Liver (tissue), 9 donors: ENCODE measurements around the gene MTHFSD. TPM values are rescaled to one million over a fixed set of nuclear protein-coding genes. Genes with fewer than 3 reads are reported as not detected.

Experiments used
- DNase-seq: peaks from one replicate; pipeline ENCODE4 v3.0.0-alpha.2; 2017; ENCODE audit warnings: low spot score
- H3K27ac ChIP-seq, 2 donors: one replicate each; pipeline ENCODE4 v1.7.0; 2013; ENCODE audit warnings: inconsistent platforms in 2 of 2, low read length in 2 of 2, control low read depth in 1 of 2, low read depth in 1 of 2, mild to moderate bottlenecking in 1 of 2
- H3K27me3 ChIP-seq, 4 donors: one replicate each; pipeline versions ENCODE4 v1.6.1 to v1.7.0; 2013; ENCODE audit warnings: low read length in 3 of 4, inconsistent platforms in 1 of 4, mild to moderate bottlenecking in 1 of 4, moderate library complexity in 1 of 4; ENCODE audit not compliant: control insufficient read depth in 4 of 4, insufficient read depth in 4 of 4
- H3K36me3 ChIP-seq, 4 donors: one replicate each; pipeline versions ENCODE4 v1.6.1 to v1.7.0; 2013; ENCODE audit warnings: low read length in 3 of 4, mild to moderate bottlenecking in 3 of 4, low read depth in 1 of 4, moderate library complexity in 1 of 4; ENCODE audit not compliant: control insufficient read depth in 4 of 4, insufficient read depth in 3 of 4
- H3K4me1 ChIP-seq, 4 donors: one replicate each; pipeline versions ENCODE4 v1.6.1 to v1.7.0; 2013; ENCODE audit warnings: low read length in 3 of 4, mild to moderate bottlenecking in 3 of 4, moderate library complexity in 1 of 4; ENCODE audit not compliant: control insufficient read depth in 4 of 4, insufficient read depth in 4 of 4
- H3K4me3 ChIP-seq, 3 donors: one replicate each; pipeline versions ENCODE4 v1.6.1 to v1.7.0; 2013; ENCODE audit warnings: low read length in 3 of 3, control low read depth in 1 of 3, low read depth in 1 of 3, mild to moderate bottlenecking in 1 of 3
- H3K9ac ChIP-seq, 2 donors: one replicate each; pipeline ENCODE4 v1.7.0; 2013; ENCODE audit warnings: low read length in 2 of 2, mild to moderate bottlenecking in 2 of 2, moderate library complexity in 2 of 2, control low read depth in 1 of 2, low read depth in 1 of 2
- H3K9me3 ChIP-seq, 4 donors: one replicate each; pipeline versions ENCODE4 v1.6.1 to v1.7.0; 2013; ENCODE audit warnings: low read length in 3 of 4; ENCODE audit not compliant: control insufficient read depth in 4 of 4
- ATF3 ChIP-seq: IDR thresholded peaks from 2 replicates; pipeline ENCODE4 v1.6.1; 2016; ENCODE audit warnings: antibody characterized with exemption
- EGR1 ChIP-seq, 2 donors: IDR thresholded peaks; 2 replicates each; pipeline ENCODE4 v1.6.1; 2016 to 2018; ENCODE audit warnings: antibody characterized with exemption in 2 of 2, low read depth in 2 of 2
- FOXA1 ChIP-seq: IDR thresholded peaks from 2 replicates; pipeline ENCODE4 v1.6.1; 2016; ENCODE audit warnings: antibody characterized with exemption
- GABPA ChIP-seq, 2 donors: IDR thresholded peaks in 1 of 2; conservative IDR thresholded peaks in 1 of 2; 2 replicates each; pipeline ENCODE4 v1.6.1; 2016; ENCODE audit warnings: antibody characterized with exemption in 2 of 2, mild to moderate bottlenecking in 1 of 2, moderate library complexity in 1 of 2
- HNF4A ChIP-seq, 2 donors: conservative IDR thresholded peaks; 2 replicates each; pipeline ENCODE4 v1.6.1; 2016; ENCODE audit warnings: antibody characterized with exemption in 2 of 2, mild to moderate bottlenecking in 2 of 2
- HNF4G ChIP-seq: IDR thresholded peaks from 2 replicates; pipeline ENCODE4 v1.6.1; 2016; ENCODE audit warnings: antibody characterized with exemption
- JUND ChIP-seq, 2 donors: IDR thresholded peaks; 2 replicates each; pipeline ENCODE4 v1.6.1; 2016; ENCODE audit warnings: antibody characterized with exemption in 2 of 2
- MAX ChIP-seq: IDR thresholded peaks from 2 replicates; pipeline ENCODE4 v1.6.1; 2016; ENCODE audit warnings: antibody characterized with exemption
- NR2F2 ChIP-seq: IDR thresholded peaks from 2 replicates; pipeline ENCODE4 v1.6.1; 2016; ENCODE audit warnings: antibody characterized with exemption
- RAD21 ChIP-seq, 2 donors: IDR thresholded peaks; 2 replicates each; pipeline ENCODE4 v1.6.1; 2016; ENCODE audit warnings: antibody characterized with exemption in 2 of 2, mild to moderate bottlenecking in 2 of 2
- REST ChIP-seq: IDR thresholded peaks from 2 replicates; pipeline ENCODE4 v1.6.1; 2016; ENCODE audit warnings: antibody characterized with exemption, mild to moderate bottlenecking
- RXRA ChIP-seq, 2 donors: IDR thresholded peaks; 2 replicates each; pipeline ENCODE4 v1.6.1; 2017 to 2018; ENCODE audit warnings: antibody characterized with exemption in 2 of 2, mild to moderate bottlenecking in 1 of 2
- SP1 ChIP-seq: IDR thresholded peaks from 2 replicates; pipeline ENCODE4 v1.6.1; 2018; ENCODE audit warnings: antibody characterized with exemption, mild to moderate bottlenecking
- TAF1 ChIP-seq: conservative IDR thresholded peaks from 2 replicates; pipeline ENCODE4 v1.6.1; 2016; ENCODE audit warnings: antibody characterized with exemption, mild to moderate bottlenecking
- YY1 ChIP-seq: IDR thresholded peaks from 2 replicates; pipeline ENCODE4 v1.6.1; 2016; ENCODE audit warnings: antibody characterized with exemption, mild to moderate bottlenecking
- WGBS: extraction: QIAGEN DNeasy Blood & Tissue Kit; methylation state at CpG from one replicate; pipeline ENCODE4 v1.1.7; 2013; 5-methylcytosine and 5-hydroxymethylcytosine counted together
- polyA plus RNA-seq, 2 donors: library from polyadenylated mRNA; stranded (reverse) in 1 of 2; unstranded in 1 of 2; fragments of 200-250 nt in 1 of 2; fragments of >200 nt in 1 of 2; fragmentation: Nextera tagmentation in 1 of 2; extraction: Ambion mirVana in 1 of 2; gene quantifications; one replicate each; pipeline versions ENCODE4 v1.2.1 to v1.2.3, GENCODE V29; 2013 to 2015
- total RNA-seq, 2 donors: library from RNA; depleted of rRNA; stranded (reverse); fragments of >200 nt; gene quantifications; one replicate each; pipeline ENCODE4 v1.2.3, GENCODE V29; 2014
- TF ChIP-seq, protein P1 (sequence below): fragments of 150-350 bp; IDR thresholded peaks from 2 replicates; pipeline ENCODE4 v1.5.1; 2017; ENCODE audit warnings: improper control_type of control experiment, low read depth, low read length; ENCODE audit not compliant: missing input control
- TF ChIP-seq, protein P2 (sequence below): IDR thresholded peaks from 2 replicates; pipeline ENCODE4 v1.6.1; 2016; ENCODE audit warnings: antibody characterized with exemption
- donor health status: healthy.
- donor health status: healthy.
- donor health status: healthy.
- donor health status: healthy.
- donor health status: healthy.

Gene MTHFSD
- total and polyA plus RNA-seq, 4 donors = 4.6 to 8.1 (median 6.5) TPM

- no peak for DNase-seq
- H3K36me3 ChIP-seq = no peaks in the 10 kb centered on the region
- peak within 1 kb of the TSS; percentile 18 to 28 for H3K27ac ChIP-seq
- no peak within 1 kb of the TSS for H3K4me3 ChIP-seq
- H3K9me3 ChIP-seq = no peaks in the 10 kb centered on the region
- WGBS = 26% methylated on average over 13 of the region's 13 CpGs
- TF ChIP-seq YY1 = no peak
- no peak for TF ChIP-seq EGR1 (IDR thresholded peaks at IDR 0.05; ENCODE audit: low read depth in 2 of 2)
- TF ChIP-seq, protein P1, sequence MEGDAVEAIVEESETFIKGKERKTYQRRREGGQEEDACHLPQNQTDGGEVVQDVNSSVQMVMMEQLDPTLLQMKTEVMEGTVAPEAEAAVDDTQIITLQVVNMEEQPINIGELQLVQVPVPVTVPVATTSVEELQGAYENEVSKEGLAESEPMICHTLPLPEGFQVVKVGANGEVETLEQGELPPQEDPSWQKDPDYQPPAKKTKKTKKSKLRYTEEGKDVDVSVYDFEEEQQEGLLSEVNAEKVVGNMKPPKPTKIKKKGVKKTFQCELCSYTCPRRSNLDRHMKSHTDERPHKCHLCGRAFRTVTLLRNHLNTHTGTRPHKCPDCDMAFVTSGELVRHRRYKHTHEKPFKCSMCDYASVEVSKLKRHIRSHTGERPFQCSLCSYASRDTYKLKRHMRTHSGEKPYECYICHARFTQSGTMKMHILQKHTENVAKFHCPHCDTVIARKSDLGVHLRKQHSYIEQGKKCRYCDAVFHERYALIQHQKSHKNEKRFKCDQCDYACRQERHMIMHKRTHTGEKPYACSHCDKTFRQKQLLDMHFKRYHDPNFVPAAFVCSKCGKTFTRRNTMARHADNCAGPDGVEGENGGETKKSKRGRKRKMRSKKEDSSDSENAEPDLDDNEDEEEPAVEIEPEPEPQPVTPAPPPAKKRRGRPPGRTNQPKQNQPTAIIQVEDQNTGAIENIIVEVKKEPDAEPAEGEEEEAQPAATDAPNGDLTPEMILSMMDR = no peak
- TF ChIP-seq, protein P2, sequence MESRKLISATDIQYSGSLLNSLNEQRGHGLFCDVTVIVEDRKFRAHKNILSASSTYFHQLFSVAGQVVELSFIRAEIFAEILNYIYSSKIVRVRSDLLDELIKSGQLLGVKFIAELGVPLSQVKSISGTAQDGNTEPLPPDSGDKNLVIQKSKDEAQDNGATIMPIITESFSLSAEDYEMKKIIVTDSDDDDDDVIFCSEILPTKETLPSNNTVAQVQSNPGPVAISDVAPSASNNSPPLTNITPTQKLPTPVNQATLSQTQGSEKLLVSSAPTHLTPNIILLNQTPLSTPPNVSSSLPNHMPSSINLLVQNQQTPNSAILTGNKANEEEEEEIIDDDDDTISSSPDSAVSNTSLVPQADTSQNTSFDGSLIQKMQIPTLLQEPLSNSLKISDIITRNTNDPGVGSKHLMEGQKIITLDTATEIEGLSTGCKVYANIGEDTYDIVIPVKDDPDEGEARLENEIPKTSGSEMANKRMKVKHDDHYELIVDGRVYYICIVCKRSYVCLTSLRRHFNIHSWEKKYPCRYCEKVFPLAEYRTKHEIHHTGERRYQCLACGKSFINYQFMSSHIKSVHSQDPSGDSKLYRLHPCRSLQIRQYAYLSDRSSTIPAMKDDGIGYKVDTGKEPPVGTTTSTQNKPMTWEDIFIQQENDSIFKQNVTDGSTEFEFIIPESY = no peak
- no peak for TF ChIP-seq NR2F2
- no peak for TF ChIP-seq TAF1
- TF ChIP-seq JUND (IDR thresholded peaks at IDR 0.05) = no peak
- no peak for TF ChIP-seq HNF4G
- no peak for TF ChIP-seq RXRA (IDR thresholded peaks at IDR 0.05)
- TF ChIP-seq REST = no peak
- TF ChIP-seq HNF4A (conservative IDR thresholded peaks at IDR 0.05) = no peak
- no peak for TF ChIP-seq SP1
- TF ChIP-seq ATF3 = no peak
- peaks cover 0 to 3% (median 3%) of the 10 kb centered on the region in 4 donors for H3K4me1 ChIP-seq
- H3K27me3 ChIP-seq = peaks cover 8 to 31% (median 17%) of the 10 kb centered on the region in 4 donors
- no peak within 1 kb of the TSS for H3K9ac ChIP-seq
These were observed 23.1 kb upstream of the MTHFSD start, which contains the start of gene FOXL1 for GRCh38 chr16:86578061-86578599. Gene FOXL1 (plus strand): TSS chr16:86578549. CDS start chr16:86578724, 175 bp downstream.

GRCh38 chr16:86577314-86577971 is 22.4 kb upstream of the MTHFSD start:
- H3K36me3 ChIP-seq = no peaks in the 10 kb centered on the region
- DNase-seq = no peak
- H3K4me1 ChIP-seq = peaks cover 0 to 3% (median 3%) of the 10 kb centered on the region in 4 donors
- H3K27ac ChIP-seq = no peak overlapping the region
- 33% methylated on average over 12 of the region's 12 CpGs for WGBS
- no peak overlapping the region for H3K4me3 ChIP-seq
- H3K27me3 ChIP-seq = peaks cover 8 to 38% (median 18%) of the 10 kb centered on the region in 4 donors
- H3K9ac ChIP-seq = no peak overlapping the region
- H3K9me3 ChIP-seq = no peaks in the 10 kb centered on the region
- TF ChIP-seq REST = no peak
- no peak for TF ChIP-seq RAD21 (IDR thresholded peaks at IDR 0.05)
- no peak for TF ChIP-seq SP1
- TF ChIP-seq ATF3 = no peak
- no peak for TF ChIP-seq MAX
- no peak for TF ChIP-seq GABPA (IDR thresholded peaks at IDR 0.05 in 1 of 2, conservative IDR thresholded peaks at IDR 0.05 in 1 of 2)
- no peak for TF ChIP-seq RXRA (IDR thresholded peaks at IDR 0.05)
- TF ChIP-seq TAF1 = no peak
- no peak for TF ChIP-seq JUND (IDR thresholded peaks at IDR 0.05)
- no peak for TF ChIP-seq FOXA1
